GM12872 (cell line): ENCODE data around the gene ANAPC2.

Experiments
- CTCF ChIP-seq: IDR thresholded peaks from 3 replicates; pipeline ENCODE4 v1.5.1; 2011; ENCODE audit warnings: low read depth, mild to moderate bottlenecking, low read length, moderate library complexity; ENCODE audit not compliant: insufficient read depth

Gene ANAPC2

GRCh38 chr9:137136881-137137607, 51.3 kb downstream of the ANAPC2 start:
- no peak for TF ChIP-seq CTCF

GRCh38 chr9:137136261-137136880, 52.0 kb downstream of the ANAPC2 start:
- no peak for TF ChIP-seq CTCF

GRCh38 chr9:137134191-137134590, 54.2 kb downstream of the ANAPC2 start:
- no peak for TF ChIP-seq CTCF

DNA sequence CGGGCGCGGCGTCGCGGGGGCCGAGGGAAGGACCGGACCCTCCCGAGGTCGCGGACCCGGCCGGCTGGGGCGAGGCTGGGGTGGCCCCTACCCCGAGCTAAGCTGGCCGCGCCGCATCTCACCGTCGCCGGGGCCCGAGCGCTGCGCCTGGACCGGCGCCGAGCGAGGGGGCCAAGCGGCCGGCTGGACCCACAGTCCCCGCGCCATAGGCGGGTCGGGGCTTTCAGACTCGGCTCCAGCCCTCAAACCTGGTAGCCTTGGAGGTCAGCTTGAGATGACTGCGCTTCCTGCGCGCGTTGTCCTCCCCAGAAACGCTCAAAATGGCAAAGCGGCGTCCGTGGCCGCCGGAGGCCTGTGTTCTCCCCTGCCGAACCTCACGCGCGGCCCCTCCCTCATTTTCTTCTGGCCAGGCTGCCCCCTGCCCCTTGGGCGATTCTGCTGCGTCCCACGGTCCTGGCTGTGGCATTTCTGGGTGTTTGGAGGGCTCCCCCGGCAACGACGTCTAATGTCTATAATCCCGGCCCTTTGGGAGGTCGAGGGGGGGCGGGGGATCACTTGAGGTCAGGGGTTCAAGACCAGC, 58.1 kb downstream of the ANAPC2 start:
- no peak for TF ChIP-seq CTCF

GRCh38 chr9:137129456-137130175, 58.7 kb downstream of the ANAPC2 start:
- no peak for TF ChIP-seq CTCF

- TF ChIP-seq CTCF, result no peak
These were observed 59.4 kb downstream of the ANAPC2 start for GRCh38 chr9:137128862-137129455.
